Measurements from ENCODE around the gene REN. TPM values are rescaled to one million over a fixed set of nuclear protein-coding genes. Genes with fewer than 3 reads are reported as not detected.

The REN gene
- total RNA-seq, 1 donor from 2014 or later, result not detected

GRCh38 chr1:204110894-204111633, 55.1 kb downstream of the REN start:
- peak; percentile 68 for DNase-seq (ENCODE audit: low read depth)

GRCh38 chr1:204108312-204109141, 57.6 kb downstream of the REN start:
- no peak for DNase-seq (ENCODE audit: low read depth)

DNA sequence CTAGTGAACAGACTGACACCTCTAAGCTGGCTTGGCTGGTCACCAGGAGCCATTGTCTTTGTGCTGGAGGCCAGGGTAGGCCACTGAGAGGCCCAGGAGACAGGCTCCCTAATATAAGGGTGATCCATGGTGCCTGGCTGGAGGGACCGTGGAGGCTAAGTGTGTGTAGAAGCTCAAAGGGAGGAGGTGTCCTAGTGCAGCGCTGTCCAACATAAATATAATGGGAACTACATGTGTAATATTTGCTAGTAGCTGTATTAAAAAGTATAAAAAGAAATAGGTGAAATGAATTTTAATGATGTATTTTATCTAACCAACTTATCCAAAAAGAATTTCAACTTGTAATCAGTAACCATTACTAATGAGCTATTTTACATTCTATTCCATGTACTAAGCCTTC, 58.2 kb downstream of the REN start:
- DNase-seq (ENCODE audit: low read depth), result no peak

- no peak for DNase-seq (ENCODE audit: low read depth)
Observed at GRCh38 chr1:204106825-204107224, 59.3 kb downstream of the REN start.

DNA sequence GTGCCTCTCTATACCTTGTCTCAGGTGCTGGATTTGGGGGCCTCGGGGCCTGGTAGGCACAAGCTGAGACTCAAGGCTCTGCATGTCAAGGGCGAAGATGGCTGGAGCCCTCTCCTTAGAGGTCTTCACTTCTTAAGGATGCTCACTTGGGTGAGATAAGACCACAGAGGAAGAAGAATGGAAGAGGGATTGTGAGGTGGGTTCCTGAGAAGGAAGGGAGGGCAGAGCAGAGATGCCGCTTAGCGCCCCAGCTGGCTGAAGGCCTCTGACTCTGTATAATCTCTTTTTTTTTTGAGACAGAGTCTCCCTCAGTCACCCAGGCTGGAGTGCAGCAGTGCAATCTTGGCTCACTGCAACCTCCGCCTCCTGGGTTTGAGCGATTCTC, 61.0 kb downstream of the REN start:
- no peak for DNase-seq (ENCODE audit: low read depth)

Other genes with a start within 250 kb of the REN start
- gene SOX13, start 93.2 kb downstream of the REN start, total RNA-seq, result 2.8 and 5.0 TPM in 2 replicates
- gene ETNK2, start 14.3 kb downstream of the REN start, total RNA-seq, result 0.32 and 0.83 TPM in 2 replicates
- gene KISS1, start 30.2 kb upstream of the REN start, total RNA-seq, result 10.6 and 19.3 TPM in 2 replicates
- not detected in 2 replicates for gene GOLT1A, start 47.7 kb upstream of the REN start, total RNA-seq
- 16.7 and 18.7 TPM in 2 replicates for gene PLEKHA6, start 193.6 kb upstream of the REN start, total RNA-seq
- 30.5 and 32.3 TPM in 2 replicates for gene PPP1R15B, start 245.5 kb upstream of the REN start, total RNA-seq

All from myocyte (in vitro differentiated cells).